K562 (cell line): ENCODE measurements around the gene PIK3R5. TPM values are rescaled to one million over a fixed set of nuclear protein-coding genes. Genes with fewer than 3 reads are reported as not detected.

Experiments used
- ATAC-seq: fragments of 200-7000 bp; cut with Tn5 transposase; 3 replicates; pipeline ENCODE4 v1.9.1; 2020; ENCODE audit warnings: moderate library complexity
- BruUV-seq: library from RNA; stranded (reverse); fragments of 400-500 nt; replicated peaks from 2 replicates; lab custom pipeline; 2021; lab: Mats Ljungman, UMichigan
- CTCF ChIA-PET: fragments of 300-600 bp; formaldehyde crosslinking; extraction: SDS; loops from one replicate; lab custom pipeline; 2021; ENCODE audit warnings: low intra/inter-chr PET ratio; lab: Yijun Ruan, JAX
- POLR2A ChIA-PET: fragments of 300-600, 350-650 bp; sonication (Branson Sonifier 250); formaldehyde crosslinking; extraction: SDS; loops from one replicate; lab custom pipeline; 2021; ENCODE audit warnings: antibody characterized with exemption, inconsistent platforms; lab: Yijun Ruan, JAX
- DNase-seq, 4 experiments: peaks; one replicate each; pipeline versions ENCODE4 v3.0.0 to v3.0.0-alpha.2; 2011 to 2018; ENCODE audit warnings: low spot score in 3 of 4, mixed read lengths in 3 of 4; ENCODE audit errors: extremely low read depth in 1 of 4
- FAIRE-seq: peaks from 2 replicates; lab custom pipeline; 2011; peaks lifted over from hg19 to GRCh38; lab: Jason Lieb, UNC
- H2AFZ ChIP-seq: 2 replicates; pipeline ENCODE4 v1.6.0; 2011; ENCODE audit warnings: low read depth, low read length, control low read depth, inconsistent platforms
- H3K27ac ChIP-seq: fragments of 200-600 bp; 3 replicates; pipeline ENCODE4 v1.8.0; 2011; ENCODE audit warnings: low read depth, mild to moderate bottlenecking, control low read depth, inconsistent platforms, low read length, moderate library complexity, mixed read lengths; ENCODE audit errors: extremely low read depth
- H3K27me3 ChIP-seq, 2 experiments: fragments of 300-600 bp in 1 of 2; 2 replicates in 1 of 2; 3 replicates in 1 of 2; pipeline versions ENCODE4 v1.6.0 to v1.8.0; 2011; ENCODE audit warnings: inconsistent platforms in 2 of 2, low read length in 2 of 2, mild to moderate bottlenecking in 1 of 2, mixed read lengths in 1 of 2, moderate library complexity in 1 of 2; ENCODE audit not compliant: control insufficient read depth in 2 of 2, insufficient read depth in 2 of 2
- H3K36me3 ChIP-seq: fragments of 300-600 bp; 3 replicates; pipeline ENCODE4 v1.8.0; 2011; ENCODE audit warnings: mild to moderate bottlenecking, low read length, inconsistent platforms; ENCODE audit not compliant: control insufficient read depth, insufficient read depth
- H3K4me1 ChIP-seq, 2 experiments: fragments of 200-600 bp in 1 of 2; replicated peaks in 1 of 2; 2 replicates in 1 of 2; 3 replicates in 1 of 2; pipeline versions ENCODE4 v1.5.1 to v1.8.0; 2011; ENCODE audit warnings: inconsistent platforms in 2 of 2, low read length in 2 of 2, mild to moderate bottlenecking in 1 of 2, mixed read lengths in 1 of 2, moderate library complexity in 1 of 2; ENCODE audit not compliant: control insufficient read depth in 2 of 2, insufficient read depth in 2 of 2
- H3K4me2 ChIP-seq: 2 replicates; pipeline ENCODE4 v1.6.1; 2011; ENCODE audit warnings: low read length, control low read depth, inconsistent platforms, mixed read lengths; ENCODE audit not compliant: insufficient read depth
- H3K4me3 ChIP-seq: fragments of 200-600 bp; sonication (generic), shearing (Covaris generic); 2 replicates; pipeline ENCODE4 v1.5.1; 2016; ENCODE audit warnings: control low read depth, inconsistent platforms
- H3K79me2 ChIP-seq: fragments of 200-600 bp; 3 replicates; pipeline ENCODE4 v1.8.0; 2011; ENCODE audit warnings: low read length, inconsistent platforms; ENCODE audit not compliant: control insufficient read depth, insufficient read depth
- H3K9ac ChIP-seq, 2 experiments: 2 replicates each; pipeline versions ENCODE4 v1.6.0 to v1.6.1; 2011; ENCODE audit warnings: low read depth in 2 of 2, low read length in 2 of 2, control low read depth in 1 of 2, inconsistent platforms in 1 of 2, mild to moderate bottlenecking in 1 of 2, mixed read lengths in 1 of 2; ENCODE audit not compliant: insufficient read depth in 1 of 2
- H3K9me1 ChIP-seq: one replicate; pipeline ENCODE4 v1.6.0; 2011; ENCODE audit warnings: inconsistent platforms, mild to moderate bottlenecking, low read length, moderate library complexity; ENCODE audit not compliant: control insufficient read depth, insufficient read depth
- H3K9me3 ChIP-seq: replicated peaks from 2 replicates; pipeline ENCODE4 v1.5.1; 2011; ENCODE audit warnings: low read depth, low read length, inconsistent platforms; ENCODE audit not compliant: control insufficient read depth, insufficient read depth
- H4K20me1 ChIP-seq: replicated peaks from 2 replicates; pipeline ENCODE4 v1.6.1; 2011; ENCODE audit warnings: low read length, inconsistent platforms, mixed read lengths; ENCODE audit not compliant: control insufficient read depth, insufficient read depth
- COPS2 ChIP-seq: fragments of 450-650 bp; conservative IDR thresholded peaks from 2 replicates; pipeline ENCODE4 v1.6.1; 2016; ENCODE audit warnings: mild to moderate bottlenecking, moderate library complexity
- ETS2 ChIP-seq: IDR thresholded peaks from 2 replicates; pipeline ENCODE4 v1.6.1; 2016; ENCODE audit warnings: borderline replicate concordance, missing genetic modification characterization, mild to moderate bottlenecking, moderate library complexity, missing compliant biosample characterization; ENCODE audit not compliant: poor library complexity, severe bottlenecking
- EWSR1 ChIP-seq: fragments of 450-650 bp; IDR thresholded peaks from 2 replicates; pipeline ENCODE4 v1.6.1; 2018; ENCODE audit warnings: borderline replicate concordance, mild to moderate bottlenecking, low read depth, moderate library complexity; ENCODE audit not compliant: partially characterized antibody
- FOXA1 ChIP-seq: fragments of 450-650 bp; IDR thresholded peaks from 2 replicates; pipeline ENCODE4 v1.6.1; 2016; ENCODE audit warnings: mild to moderate bottlenecking, borderline replicate concordance
- JUND ChIP-seq, 2 experiments: IDR thresholded peaks; 2 replicates in 1 of 2; 3 replicates in 1 of 2; pipeline ENCODE4 v1.6.1; 2011; ENCODE audit warnings: borderline replicate concordance in 2 of 2, low read depth in 2 of 2, low read length in 2 of 2, improper control_type of control experiment in 1 of 2, missing biosample characterization in 1 of 2, missing genetic modification characterization in 1 of 2, missing genetic modification reagents in 1 of 2
- KAT7 ChIP-seq: sonication (generic); formaldehyde crosslinking; IDR thresholded peaks from 2 replicates; pipeline ENCODE4 v1.8.0; 2022; ENCODE audit warnings: missing genetic modification reagents, mild to moderate bottlenecking, borderline replicate concordance
- MTA1 ChIP-seq: fragments of 450-650 bp; IDR thresholded peaks from 2 replicates; pipeline ENCODE4 v1.6.1; 2017; ENCODE audit warnings: borderline replicate concordance
- MTF1 ChIP-seq: fragments of 250-450 bp; sonication (Bioruptor Pico); IDR thresholded peaks from 2 replicates; pipeline ENCODE4 v1.9.0; 2021; ENCODE audit warnings: moderate library complexity, mild to moderate bottlenecking, inconsistent platforms, borderline replicate concordance
- MYC ChIP-seq, 2 experiments: fragments of 250-450 bp in 1 of 2; sonication (Bioruptor Pico) in 1 of 2; IDR thresholded peaks; 2 replicates each; pipeline versions ENCODE4 v1.5.1 to v1.6.1; 2012 to 2021; ENCODE audit warnings: low read depth in 2 of 2, borderline replicate concordance in 1 of 2, improper control_type of control experiment in 1 of 2, low read length in 1 of 2, mild to moderate bottlenecking in 1 of 2, moderate library complexity in 1 of 2
- NCOA2 ChIP-seq, 2 experiments: fragments of 450-650 bp; IDR thresholded peaks; 2 replicates each; pipeline ENCODE4 v1.6.1; 2018; ENCODE audit warnings: mild to moderate bottlenecking in 2 of 2, moderate library complexity in 1 of 2; ENCODE audit not compliant: partially characterized antibody in 2 of 2
- PTRF ChIP-seq: fragments of 450-650 bp; IDR thresholded peaks from 2 replicates; pipeline ENCODE4 v1.6.1; 2016; ENCODE audit warnings: mild to moderate bottlenecking, missing genetic modification characterization, missing compliant biosample characterization
- SAFB ChIP-seq: fragments of 200-400 bp; formaldehyde crosslinking; IDR thresholded peaks from 2 replicates; pipeline ENCODE4 v1.6.1; 2017; ENCODE audit warnings: low read depth, low read length, borderline replicate concordance
- SREBF1 ChIP-seq: fragments of 150-350 bp; IDR thresholded peaks from 2 replicates; pipeline ENCODE4 v1.6.1; 2014; ENCODE audit warnings: antibody characterized with exemption, low read depth, low read length, borderline replicate concordance
- STAG1 ChIP-seq: sonication (generic); formaldehyde crosslinking; IDR thresholded peaks from 2 replicates; pipeline ENCODE4 v1.5.0; 2020; ENCODE audit warnings: missing genetic modification reagents, borderline replicate concordance
- ZFP30 ChIP-seq: fragments of 250-450 bp; sonication (Bioruptor Pico); IDR thresholded peaks from 2 replicates; pipeline ENCODE4 v1.8.0; 2022; ENCODE audit warnings: moderate library complexity, mild to moderate bottlenecking, inconsistent platforms, borderline replicate concordance
- ZNF175 ChIP-seq: fragments of 200-800 bp; sonication (Bioruptor generic); IDR thresholded peaks from 2 replicates; pipeline ENCODE4 v1.6.1; 2016; ENCODE audit warnings: low read depth, mild to moderate bottlenecking, missing genetic modification characterization, missing compliant biosample characterization
- ZNF764 ChIP-seq: fragments of 250-450 bp; sonication (Bioruptor Pico); IDR thresholded peaks from 2 replicates; pipeline ENCODE4 v1.4.0; 2020; ENCODE audit warnings: low read depth, mild to moderate bottlenecking, moderate library complexity
- WGBS: fragments of 100-300 bp; shearing (Covaris generic); methylation state at CpG from one replicate; pipeline ENCODE4 v1.1.6; 2016; ENCODE audit warnings: low coverage, mixed read lengths; ENCODE audit not compliant: insufficient coverage; ENCODE audit errors: missing lambda C conversion rate; 5-methylcytosine and 5-hydroxymethylcytosine counted together
- in situ Hi-C: fragments of 300-500 bp; cut with MboI; formaldehyde crosslinking; loops from 4 replicates; pipeline ENCODE4 v1.15.0; 2018; ENCODE audit warnings: inconsistent platforms, mixed read lengths
- intact Hi-C: fragments of 100-400 bp; cut with micrococcal nuclease; formaldehyde crosslinking; loops from 2 replicates; pipeline ENCODE4 v1.14.2; 2022
- polyA plus RNA-seq, 8 experiments: library from polyadenylated mRNA; depleted of rRNA in 4 of 8; stranded (reverse) in 5 of 8; unstranded in 3 of 8; fragments of >200 nt; fragmentation: Nextera tagmentation in 2 of 8; fragmentation: Illumina TruSeq in 1 of 8; extraction: Ambion mirVana in 2 of 8; extraction: Trizol in 1 of 8; gene quantifications; 2 replicates each; pipeline versions ENCODE4 v1.2.1 to v1.2.3, GENCODE V29; 2011 to 2014; ENCODE audit warnings: inconsistent platforms in 1 of 8, missing spikeins in 1 of 8
- total RNA-seq, 7 experiments: library from RNA; depleted of rRNA in 6 of 7; stranded (reverse); fragments of >200 nt in 6 of 7; fragmentation: Illumina TruSeq in 2 of 7; extraction: Trizol in 2 of 7; gene quantifications; 2 replicates each; pipeline versions ENCODE4 v1.2.1 to v1.2.3, GENCODE V29; 2011 to 2021; ENCODE audit warnings: low replicate concordance in 1 of 7
- TF ChIP-seq, protein P1 (sequence below): fragments of 250-450 bp; sonication (Bioruptor Pico); IDR thresholded peaks from 2 replicates; pipeline ENCODE4 v1.4.0; 2020; ENCODE audit warnings: mild to moderate bottlenecking
- TF ChIP-seq, protein P2 (sequence below): sonication (generic); formaldehyde crosslinking; IDR thresholded peaks from 2 replicates; pipeline ENCODE4 v1.8.0; 2022; ENCODE audit warnings: missing genetic modification reagents, mild to moderate bottlenecking, borderline replicate concordance

The PIK3R5 gene
- total and polyA plus RNA-seq, 9 of the 15 experiments (the other 6 are each of a cell fraction or from before 2014, with no cell fraction given) = 0.01 to 0.38 TPM; not detected in 7

DNA sequence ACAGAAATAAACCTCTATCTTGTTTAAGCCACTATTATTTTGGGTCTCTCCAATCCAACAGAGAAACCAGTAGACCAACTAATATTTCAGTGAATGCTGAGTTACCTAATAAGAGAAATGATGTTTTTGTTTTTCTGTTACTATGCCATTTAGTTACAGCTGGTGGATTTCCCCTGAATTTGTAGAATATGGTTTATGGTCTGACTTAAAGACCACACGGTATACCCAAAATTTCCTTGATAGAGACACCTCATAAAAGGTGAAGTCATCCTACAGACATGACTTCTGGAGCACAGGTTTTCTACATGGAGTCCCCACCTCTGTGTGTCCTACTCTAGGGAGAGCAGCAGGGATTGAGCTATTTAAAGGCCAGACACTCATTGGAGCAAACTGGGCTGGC is 13.3 kb downstream of the PIK3R5 start (continued):
- TF ChIP-seq NCOA2 (IDR thresholded peaks at IDR 0.05; ENCODE audit: partially characterized antibody in 2 of 2) (no peak), ZNF764 (no peak)
- TF ChIP-seq, protein P1, sequence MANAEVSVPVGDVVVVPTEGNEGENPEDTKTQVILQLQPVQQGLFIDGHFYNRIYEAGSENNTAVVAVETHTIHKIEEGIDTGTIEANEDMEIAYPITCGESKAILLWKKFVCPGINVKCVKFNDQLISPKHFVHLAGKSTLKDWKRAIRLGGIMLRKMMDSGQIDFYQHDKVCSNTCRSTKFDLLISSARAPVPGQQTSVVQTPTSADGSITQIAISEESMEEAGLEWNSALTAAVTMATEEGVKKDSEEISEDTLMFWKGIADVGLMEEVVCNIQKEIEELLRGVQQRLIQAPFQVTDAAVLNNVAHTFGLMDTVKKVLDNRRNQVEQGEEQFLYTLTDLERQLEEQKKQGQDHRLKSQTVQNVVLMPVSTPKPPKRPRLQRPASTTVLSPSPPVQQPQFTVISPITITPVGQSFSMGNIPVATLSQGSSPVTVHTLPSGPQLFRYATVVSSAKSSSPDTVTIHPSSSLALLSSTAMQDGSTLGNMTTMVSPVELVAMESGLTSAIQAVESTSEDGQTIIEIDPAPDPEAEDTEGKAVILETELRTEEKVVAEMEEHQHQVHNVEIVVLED = no peak

DNA sequence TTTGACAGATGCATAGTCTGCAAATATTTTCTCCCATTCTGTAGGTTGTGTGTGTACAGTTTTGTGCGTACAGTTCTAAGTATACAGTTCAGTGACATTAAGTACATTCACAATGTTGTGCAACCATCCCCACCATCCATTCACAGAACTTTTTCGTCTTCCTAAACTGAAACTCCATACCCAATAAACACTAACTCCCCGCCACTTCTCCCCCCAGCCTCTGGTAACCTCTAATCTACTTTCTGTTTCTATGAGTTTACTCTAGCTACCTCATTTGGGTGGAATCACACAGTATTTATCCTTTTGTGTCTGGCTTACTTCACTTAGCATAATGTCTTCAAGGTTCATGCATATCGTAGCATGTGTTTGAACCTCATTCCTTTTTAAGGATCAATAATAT is 14.3 kb downstream of the PIK3R5 start:
- POLR2A ChIA-PET = no interaction called here
- intact Hi-C loops = no loop called here
- no peak for TF ChIP-seq COPS2
- TF ChIP-seq SAFB = no peak
- TF ChIP-seq MTF1 (CRISPR knock-in tag) = no peak
- no peak for TF ChIP-seq EWSR1
- TF ChIP-seq PTRF (tag) = no peak
- no peak for TF ChIP-seq STAG1 (CRISPR knock-in tag)
- TF ChIP-seq MTA1 = no peak
- no peak for TF ChIP-seq ZNF175
- no peak for TF ChIP-seq FOXA1
- TF ChIP-seq SREBF1 = no peak
- TF ChIP-seq MYC (IDR thresholded peaks at IDR 0.05; ENCODE audit: low read depth, low read length) = no peak
- TF ChIP-seq MYC (CRISPR knock-in tag; IDR thresholded peaks at IDR 0.05; ENCODE audit: borderline replicate concordance, low read depth) = no peak
- TF ChIP-seq, protein P2, sequence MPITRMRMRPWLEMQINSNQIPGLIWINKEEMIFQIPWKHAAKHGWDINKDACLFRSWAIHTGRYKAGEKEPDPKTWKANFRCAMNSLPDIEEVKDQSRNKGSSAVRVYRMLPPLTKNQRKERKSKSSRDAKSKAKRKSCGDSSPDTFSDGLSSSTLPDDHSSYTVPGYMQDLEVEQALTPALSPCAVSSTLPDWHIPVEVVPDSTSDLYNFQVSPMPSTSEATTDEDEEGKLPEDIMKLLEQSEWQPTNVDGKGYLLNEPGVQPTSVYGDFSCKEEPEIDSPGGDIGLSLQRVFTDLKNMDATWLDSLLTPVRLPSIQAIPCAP (CRISPR knock-in tag) = no peak
- no peak for TF ChIP-seq JUND (IDR thresholded peaks at IDR 0.05; ENCODE audit: borderline replicate concordance, low read depth, low read length)
- TF ChIP-seq JUND (tag; IDR thresholded peaks at IDR 0.05; ENCODE audit: borderline replicate concordance, low read depth, low read length) = no peak
- TF ChIP-seq KAT7 (CRISPR knock-in tag) = no peak
- TF ChIP-seq ZFP30 = no peak
- TF ChIP-seq ETS2 = no peak

More for the DNA sequence above, 14.3 kb downstream of the PIK3R5 start:
- Histone ChIP-seq H3K4me3 (no peak overlapping the region), H3K27me3 (peaks cover 0 to 8% of the 10 kb centered on the region in 2 experiments; a peak in 3 of 5 replicates), H3K4me2 (no peak overlapping the region), H3K9me1 (no peaks in the 10 kb centered on the region), H4K20me1 (no peaks in the 10 kb centered on the region), H2AFZ (no peak overlapping the region), H3K27ac (no peak overlapping the region), H3K9me3 (no peaks in the 10 kb centered on the region), H3K79me2 (no peaks in the 10 kb centered on the region), H3K9ac (no peak overlapping the region), H3K36me3 (no peaks in the 10 kb centered on the region), H3K4me1 (no peaks in the 10 kb centered on the region)
- FAIRE-seq = no peak
- CTCF ChIA-PET = no interaction called here
- in situ Hi-C loops = no loop called here
- no TSS peak for BruUV-seq
- no peak for ATAC-seq
- 2% methylated on average over 4 of the region's 4 CpGs for WGBS
- no peak for DNase-seq
